GM12872 (cell line): ENCODE data around the gene MYOZ2.

Experiments used
- CTCF ChIP-seq: IDR thresholded peaks from 3 replicates; pipeline ENCODE4 v1.5.1; 2011; ENCODE audit warnings: low read depth, mild to moderate bottlenecking, low read length, moderate library complexity; ENCODE audit not compliant: insufficient read depth

Gene MYOZ2

GRCh38 chr4:119130365-119131065, 5.1 kb upstream of the MYOZ2 start:
- no peak for TF ChIP-seq CTCF

GRCh38 chr4:119131164-119131563, 4.5 kb upstream of the MYOZ2 start:
- TF ChIP-seq CTCF, result no peak

GRCh38 chr4:119132306-119132705, 3.3 kb upstream of the MYOZ2 start:
- TF ChIP-seq CTCF, result no peak

- TF ChIP-seq CTCF, result no peak
Measured at GRCh38 chr4:119136546-119136945, 914 bp downstream of the MYOZ2 start.

GRCh38 chr4:119138046-119138445, 2.4 kb downstream of the MYOZ2 start:
- no peak for TF ChIP-seq CTCF

GRCh38 chr4:119139311-119139710, 3.7 kb downstream of the MYOZ2 start:
- TF ChIP-seq CTCF, result no peak

GRCh38 chr4:119139822-119140252, 4.2 kb downstream of the MYOZ2 start:
- no peak for TF ChIP-seq CTCF
